Medulla oblongata (tissue), 1 donor: ENCODE measurements around the gene MMAB.
"Not testable (repeated sequence)": the region's sequence is repeated elsewhere in the genome, so short reads cannot be mapped to it uniquely, and the experiment has no call there.

Experiments used
- DNase-seq: peaks from one replicate; pipeline ENCODE4 v3.0.0-alpha.2; 2015; ENCODE audit errors: extremely low spot score

The MMAB gene

GRCh38 chr12:109602132-109602531 is 28.8 kb upstream of the MMAB start:
- not testable (repeated sequence) for DNase-seq

GRCh38 chr12:109601557-109601956 is 28.3 kb upstream of the MMAB start:
- no peak for DNase-seq

GRCh38 chr12:109600995-109601394 is 27.7 kb upstream of the MMAB start:
- no peak for DNase-seq

GRCh38 chr12:109600481-109600880 is 27.2 kb upstream of the MMAB start:
- no peak for DNase-seq

- DNase-seq = no peak
These were observed 25.8 kb upstream of the MMAB start for GRCh38 chr12:109599087-109599486.

GRCh38 chr12:109598428-109598854 is 25.1 kb upstream of the MMAB start:
- no peak for DNase-seq

GRCh38 chr12:109597795-109598427 is 24.6 kb upstream of the MMAB start:
- peak; percentile 92 for DNase-seq

GRCh38 chr12:109597414-109597794 is 24.1 kb upstream of the MMAB start:
- DNase-seq = no peak

- DNase-seq = no peak
These were observed 23.3 kb upstream of the MMAB start for GRCh38 chr12:109596418-109597244.

DNA sequence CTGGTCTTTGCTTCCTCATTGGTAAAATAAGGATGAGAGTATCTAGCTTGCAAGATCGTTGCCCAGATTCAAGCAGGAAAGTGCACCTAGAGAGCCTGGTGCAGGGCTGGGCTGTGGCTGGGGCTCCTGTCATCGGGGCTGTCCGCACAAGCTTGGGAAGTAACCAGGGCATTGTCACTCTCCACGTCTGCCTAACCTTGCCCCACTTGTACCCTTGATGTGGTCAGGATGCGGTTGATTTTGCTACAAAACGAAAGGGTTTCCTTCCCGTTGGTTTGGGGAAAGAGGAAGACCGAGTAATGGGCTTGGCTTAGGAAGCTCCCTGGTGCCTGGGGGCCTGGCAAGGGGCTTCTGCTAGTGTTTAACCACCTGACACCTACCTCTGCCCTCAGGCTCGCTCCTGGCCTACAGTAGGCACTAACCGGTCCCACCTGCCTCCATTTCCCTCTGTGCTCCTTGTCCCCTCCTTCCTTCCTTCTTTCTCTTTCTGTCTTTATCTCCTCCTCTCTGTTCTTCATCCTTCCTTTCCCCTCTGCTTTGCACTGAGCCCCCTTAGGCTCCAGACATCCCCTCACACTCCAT is 22.1 kb upstream of the MMAB start:
- no peak for DNase-seq

DNA sequence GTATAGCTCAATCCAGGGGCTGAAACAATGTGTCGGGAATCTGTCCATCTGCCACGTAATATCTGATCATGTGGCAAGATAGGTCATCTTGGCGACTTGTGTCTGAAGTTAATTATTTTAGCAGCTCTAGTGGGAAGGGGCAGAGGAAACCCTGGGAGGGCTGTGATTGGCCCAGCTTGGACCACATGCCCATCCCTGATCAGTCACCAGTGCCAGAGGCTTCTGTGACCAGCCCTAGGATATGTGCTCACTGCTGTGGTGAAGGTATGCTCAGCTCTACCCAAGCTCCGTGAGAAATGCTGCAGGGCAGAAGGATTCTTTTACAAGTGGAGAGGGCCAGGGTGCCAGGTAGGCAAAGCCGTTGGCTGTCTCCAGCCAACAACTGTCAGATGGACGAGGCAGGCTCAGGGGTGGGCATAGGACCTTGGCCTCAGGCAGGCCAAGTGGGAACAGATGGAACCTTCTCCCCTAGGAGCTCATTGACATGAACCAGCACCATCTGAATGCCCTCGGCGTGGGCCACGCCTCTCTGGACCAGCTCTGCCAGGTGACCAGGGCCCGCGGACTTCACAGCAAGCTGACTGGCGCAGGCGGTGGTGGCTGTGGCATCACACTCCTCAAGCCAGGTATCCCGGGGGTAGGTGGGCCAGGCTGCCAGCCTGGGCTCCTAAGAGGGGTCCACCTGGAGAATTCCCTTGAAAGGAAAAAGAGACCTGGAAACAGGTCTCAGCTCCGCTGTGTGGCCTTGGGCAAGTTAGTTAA is 21.4 kb upstream of the MMAB start:
- no peak for DNase-seq

DNA sequence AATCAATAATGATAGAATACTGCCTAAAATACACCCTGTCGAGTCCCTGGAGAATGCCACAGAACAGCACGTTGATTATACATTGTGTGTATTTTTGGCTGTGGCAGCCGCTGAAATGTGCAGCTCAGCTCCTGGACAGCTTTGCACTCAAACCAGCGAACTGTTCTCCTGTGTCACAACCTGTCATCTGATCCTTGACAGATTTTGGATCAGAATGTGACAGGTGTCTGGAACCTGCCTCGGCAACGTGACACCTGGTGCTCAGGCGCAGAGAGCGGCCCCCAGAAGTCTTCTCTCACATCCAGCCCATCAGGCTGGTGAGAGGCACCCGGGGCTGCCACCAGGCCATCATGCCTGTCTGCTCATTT is 19.6 kb upstream of the MMAB start:
- DNase-seq = no peak

- no peak for DNase-seq
These were observed 19.0 kb upstream of the MMAB start for GRCh38 chr12:109592195-109592904.

DNA sequence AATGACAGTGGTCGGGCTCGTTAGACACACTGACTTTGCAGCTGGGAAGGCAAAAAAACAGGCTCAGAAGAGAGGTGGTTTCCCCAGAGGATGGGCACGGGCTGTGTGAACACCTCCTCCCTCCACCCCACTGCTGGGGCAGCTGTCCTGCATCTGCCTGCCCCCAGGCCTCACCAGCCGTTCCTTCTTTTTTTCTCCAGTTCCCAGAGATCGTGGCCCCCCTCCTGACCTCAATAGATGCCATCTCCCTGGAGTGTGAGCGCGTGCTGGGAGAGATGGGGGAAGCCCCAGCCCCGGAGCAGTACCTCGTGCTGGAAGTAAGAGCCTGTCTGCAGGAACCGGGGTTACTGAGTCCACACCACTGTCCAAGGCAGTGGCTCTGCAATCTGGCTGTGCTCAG is 17.7 kb upstream of the MMAB start:
- no peak for DNase-seq

GRCh38 chr12:109590566-109590965 is 17.3 kb upstream of the MMAB start:
- DNase-seq = no peak

- no peak for DNase-seq
These were observed 16.5 kb upstream of the MMAB start for GRCh38 chr12:109589691-109590245.

GRCh38 chr12:109589240-109589590 is 15.9 kb upstream of the MMAB start:
- no peak for DNase-seq

GRCh38 chr12:109588461-109589239 is 15.3 kb upstream of the MMAB start:
- DNase-seq = no peak

DNA sequence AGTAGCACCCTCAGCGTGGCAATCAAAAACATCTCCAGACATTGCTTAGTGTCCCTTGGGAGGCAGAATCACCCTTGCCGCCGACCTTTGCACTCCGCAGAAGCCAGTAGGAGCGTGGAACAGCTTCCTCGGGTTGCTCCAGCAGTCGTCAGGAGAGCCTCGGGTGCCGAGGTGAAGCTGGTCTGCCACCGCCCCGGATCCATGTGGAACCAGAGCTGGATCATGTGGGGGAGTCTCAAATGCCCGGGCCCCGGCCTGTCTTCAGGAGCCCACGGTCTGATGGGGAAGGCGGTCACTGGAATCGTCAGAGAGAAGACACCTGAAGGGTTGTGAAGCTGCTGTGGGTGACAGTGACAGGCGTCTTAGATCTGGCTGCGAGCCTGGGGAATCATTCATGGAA is 14.6 kb upstream of the MMAB start:
- no peak for DNase-seq

DNA sequence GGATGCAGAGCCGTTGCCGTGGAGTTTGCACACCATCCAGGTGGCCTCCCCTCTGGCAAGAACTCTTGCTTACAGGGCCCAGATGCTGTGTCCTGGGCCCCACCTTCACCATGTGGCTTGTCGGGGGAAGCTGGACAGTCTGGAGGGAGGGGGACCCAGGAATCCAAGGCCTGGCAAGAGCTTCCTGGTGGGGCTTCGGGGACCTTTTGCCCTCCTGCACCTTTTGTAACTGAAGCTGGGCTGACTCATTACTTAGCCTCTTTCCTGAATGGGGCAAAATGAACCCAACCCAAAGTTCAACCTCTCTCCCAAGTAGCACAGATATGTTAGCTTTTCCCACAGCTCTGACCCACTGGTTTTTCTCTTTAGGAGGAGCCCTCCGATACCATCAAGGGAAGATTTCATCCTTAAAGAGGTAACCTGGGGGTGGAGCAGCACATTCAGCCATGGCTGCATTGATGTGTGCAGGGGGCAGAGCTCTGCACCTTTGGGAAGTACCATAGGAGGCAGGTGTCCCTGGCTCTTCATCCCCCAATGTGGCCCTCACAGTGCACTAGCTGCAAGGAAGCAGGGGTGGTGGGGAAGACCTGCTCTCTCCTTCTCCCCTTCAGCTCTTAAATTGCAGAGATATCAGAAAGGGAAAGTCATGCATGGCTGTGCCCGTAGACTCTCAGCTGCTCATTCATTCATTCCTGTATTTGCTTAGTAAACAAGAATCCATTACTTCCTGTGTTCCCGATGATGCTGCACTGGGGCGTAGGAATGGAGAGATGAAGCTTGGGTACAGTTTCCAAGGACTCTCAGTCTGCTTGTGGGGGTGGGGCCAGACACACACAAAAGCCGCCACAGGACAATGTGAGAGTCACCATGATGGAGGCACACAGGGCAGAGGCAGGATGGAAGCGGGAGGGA is 13.3 kb upstream of the MMAB start:
- DNase-seq = no peak
